GM12874 (cell line): ENCODE results near the gene FBLIM1.

Experiments
- CTCF ChIP-seq: IDR thresholded peaks from 2 replicates; pipeline ENCODE4 v1.5.1; 2011; ENCODE audit warnings: low read depth, mild to moderate bottlenecking, control low read depth, low read length, moderate library complexity; ENCODE audit not compliant: insufficient read depth

Gene FBLIM1

GRCh38 chr1:15764890-15765289, 6.3 kb downstream of the FBLIM1 start:
- TF ChIP-seq CTCF, result no peak

- TF ChIP-seq CTCF, result no peak
These were observed 7.0 kb downstream of the FBLIM1 start for GRCh38 chr1:15765495-15766194.

GRCh38 chr1:15767941-15768340, 9.3 kb downstream of the FBLIM1 start:
- no peak for TF ChIP-seq CTCF

- TF ChIP-seq CTCF, result no peak
These were observed 9.8 kb downstream of the FBLIM1 start for GRCh38 chr1:15768388-15768787.

- no peak for TF ChIP-seq CTCF
These were observed 11.8 kb downstream of the FBLIM1 start for GRCh38 chr1:15770313-15770962.

GRCh38 chr1:15771836-15772515, 13.4 kb downstream of the FBLIM1 start:
- TF ChIP-seq CTCF, result no peak

GRCh38 chr1:15775706-15776105, 17.1 kb downstream of the FBLIM1 start:
- TF ChIP-seq CTCF, result no peak
